G401.6 (cell line): ENCODE results near the gene STRIT1.

Source experiments
- FAIRE-seq: peaks from 2 replicates; lab custom pipeline; 2012; peaks lifted over from hg19 to GRCh38; lab: Jason Lieb, UNC

STRIT1 gene

GRCh38 chr3:155293516-155293915 is at the start of gene STRIT1:
Gene STRIT1, minus strand, starts transcription at chr3:155293683.
- FAIRE-seq, result no peak

- FAIRE-seq, result no peak
Measured at GRCh38 chr3:155342344-155342743, 48.9 kb upstream of the STRIT1 start.

DNA sequence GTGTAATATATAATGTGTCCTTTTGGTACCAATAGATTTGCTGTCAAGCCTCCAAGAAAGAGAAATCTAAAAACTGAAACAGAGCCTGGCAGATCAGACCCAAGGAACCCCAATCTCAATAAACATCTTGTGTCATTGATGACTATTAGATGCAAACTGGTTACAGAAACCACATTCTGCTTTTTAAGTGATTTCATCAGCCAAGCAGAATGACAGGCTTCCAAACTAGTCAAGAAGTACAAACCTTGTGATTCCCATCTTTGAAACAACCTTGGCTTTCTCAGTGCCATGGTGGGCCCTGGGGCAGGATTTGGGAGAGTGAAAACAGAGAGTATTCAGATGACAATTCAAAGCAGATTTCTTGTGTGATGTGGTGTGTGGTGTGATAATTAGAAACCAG is 45.6 kb upstream of the STRIT1 start:
- no peak for FAIRE-seq

- FAIRE-seq, result no peak
Measured at GRCh38 chr3:155335724-155336354, 42.4 kb upstream of the STRIT1 start.

DNA sequence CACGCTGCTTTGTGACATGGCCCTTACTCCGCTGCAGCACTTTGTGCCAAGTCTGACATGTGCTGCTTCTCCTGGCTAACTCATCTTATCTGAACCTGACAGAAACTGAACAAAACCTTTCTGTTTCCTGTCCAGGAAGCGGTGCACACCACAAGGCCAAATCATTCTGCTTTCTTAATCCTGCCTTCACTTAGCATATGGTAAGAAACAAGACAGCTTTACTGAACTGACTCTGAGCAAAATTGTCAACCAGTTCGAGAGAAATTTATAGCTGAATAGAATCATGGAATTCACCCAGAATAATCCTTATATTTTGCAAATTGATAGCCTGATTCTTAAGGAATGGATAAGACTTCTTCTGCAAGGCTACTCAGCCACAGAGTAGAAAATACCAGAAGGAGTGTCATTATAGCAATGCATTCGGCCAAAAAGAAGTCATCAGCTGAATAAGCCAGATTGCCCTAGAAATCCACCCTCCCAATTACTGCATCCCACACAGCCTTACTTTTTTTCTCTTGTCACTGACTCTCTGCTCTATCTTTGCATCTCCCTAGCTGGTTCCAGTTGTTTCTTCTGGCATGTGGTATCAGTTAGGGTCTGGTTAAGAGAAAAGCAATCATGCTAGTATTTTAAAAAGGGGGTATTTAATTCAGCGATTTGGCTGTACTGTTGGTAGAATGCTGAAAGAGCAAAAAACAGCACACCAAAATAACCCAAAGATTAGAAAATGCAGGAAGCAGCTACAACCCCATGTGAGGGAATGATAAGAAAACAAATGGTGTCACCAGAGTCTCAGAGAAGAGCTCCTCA is 41.6 kb upstream of the STRIT1 start:
- FAIRE-seq, result no peak

GRCh38 chr3:155334215-155334913 is 40.9 kb upstream of the STRIT1 start:
- no peak for FAIRE-seq

- FAIRE-seq, result no peak
Measured at GRCh38 chr3:155332716-155333115, 39.2 kb upstream of the STRIT1 start.

DNA sequence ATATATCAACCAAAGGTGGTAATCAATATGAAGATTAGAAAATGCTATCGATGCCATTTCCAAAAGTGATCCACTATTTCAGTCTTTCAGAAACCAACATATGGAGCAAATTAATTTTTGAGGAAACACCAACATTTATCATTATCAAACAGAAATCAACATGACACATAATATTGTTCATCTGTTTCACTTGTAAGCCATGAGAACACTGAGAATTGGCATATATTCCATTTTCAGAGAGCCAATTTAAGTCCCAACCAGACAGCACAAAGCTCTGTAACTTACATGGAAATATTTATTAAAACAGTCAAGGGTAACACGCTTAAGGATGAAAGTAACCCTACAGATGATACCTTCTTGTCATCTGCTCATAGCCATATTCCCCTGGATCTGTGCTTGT is 37.6 kb upstream of the STRIT1 start:
- FAIRE-seq, result no peak

DNA sequence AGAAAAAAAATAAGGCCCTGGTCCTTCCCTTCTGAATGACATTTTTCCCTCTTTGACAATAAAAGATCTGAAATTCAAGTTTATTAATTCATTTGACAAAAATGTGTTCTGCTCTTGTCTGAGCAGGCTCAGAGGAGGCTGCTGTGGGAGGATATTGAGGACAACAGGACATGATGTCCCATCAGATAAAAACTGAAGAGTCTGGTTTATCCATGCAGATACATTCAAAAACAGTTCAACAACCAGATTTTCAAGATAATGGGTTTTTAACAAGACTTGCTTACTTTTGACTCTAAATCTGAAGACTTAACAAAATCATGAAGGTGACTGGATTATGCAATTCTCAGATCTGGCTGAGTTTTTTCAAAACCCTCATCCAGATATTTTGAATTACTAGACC is 36.9 kb upstream of the STRIT1 start:
- no peak for FAIRE-seq

GRCh38 chr3:155329513-155330048 is 36.1 kb upstream of the STRIT1 start:
- no peak for FAIRE-seq

DNA sequence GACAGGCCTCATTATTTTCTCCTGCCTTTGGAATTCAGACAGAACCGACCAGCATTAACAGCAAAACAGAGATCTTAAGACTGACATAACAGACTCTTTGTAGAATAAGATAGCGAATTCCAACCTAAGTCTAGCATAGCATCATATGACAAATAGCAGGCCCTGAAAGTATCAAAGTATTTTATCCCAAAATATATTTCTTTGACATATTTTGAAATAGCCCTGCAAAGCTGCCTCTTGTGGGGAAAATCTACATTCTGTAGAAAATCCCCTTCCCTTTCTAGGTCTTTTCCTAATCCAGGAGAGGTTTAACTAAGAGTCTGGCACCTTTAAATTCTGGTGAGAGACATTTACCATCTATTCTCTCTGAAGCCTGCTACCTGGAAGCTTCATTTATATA is 34.4 kb upstream of the STRIT1 start:
- FAIRE-seq, result no peak

DNA sequence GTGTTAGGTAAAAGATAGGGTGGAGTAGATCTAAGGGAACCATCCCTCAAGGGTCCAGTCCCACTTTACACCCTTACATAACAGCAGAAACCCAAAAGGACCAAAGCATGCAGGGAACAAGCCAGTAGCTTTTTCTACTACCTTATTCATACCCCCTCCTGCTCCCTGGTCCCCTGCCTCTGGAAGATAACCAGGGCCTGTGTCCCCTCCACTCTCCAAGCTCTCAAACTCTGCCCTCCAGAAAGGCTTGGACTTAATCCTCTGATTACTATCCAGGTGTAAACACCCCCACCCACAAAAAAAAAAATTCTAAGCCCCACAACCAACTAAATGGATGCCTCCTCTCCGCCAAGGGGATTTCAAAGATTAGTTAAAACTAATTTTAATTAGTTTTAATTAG is 33.9 kb upstream of the STRIT1 start:
- FAIRE-seq, result no peak

DNA sequence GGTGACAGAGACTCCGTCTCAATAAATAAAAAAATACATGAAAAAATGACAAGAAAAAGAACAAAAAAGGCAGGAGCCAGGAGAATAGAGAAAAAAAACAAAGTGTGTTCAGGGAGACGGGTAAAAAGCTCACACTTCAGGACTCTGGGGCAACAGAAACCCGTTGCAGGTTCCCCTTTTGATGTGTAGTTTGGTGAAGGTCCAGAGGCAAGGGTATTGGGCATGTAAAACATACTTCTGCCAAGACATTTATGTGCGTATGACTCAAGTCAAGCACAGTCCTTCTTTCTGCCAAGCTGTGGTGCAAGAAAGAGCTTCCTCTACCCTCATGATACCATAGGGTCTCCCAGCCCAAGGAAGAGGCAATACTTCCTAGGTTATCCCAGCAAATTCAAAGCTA is 33.4 kb upstream of the STRIT1 start:
- no peak for FAIRE-seq

GRCh38 chr3:155326244-155326643 is 32.8 kb upstream of the STRIT1 start:
- no peak for FAIRE-seq

DNA sequence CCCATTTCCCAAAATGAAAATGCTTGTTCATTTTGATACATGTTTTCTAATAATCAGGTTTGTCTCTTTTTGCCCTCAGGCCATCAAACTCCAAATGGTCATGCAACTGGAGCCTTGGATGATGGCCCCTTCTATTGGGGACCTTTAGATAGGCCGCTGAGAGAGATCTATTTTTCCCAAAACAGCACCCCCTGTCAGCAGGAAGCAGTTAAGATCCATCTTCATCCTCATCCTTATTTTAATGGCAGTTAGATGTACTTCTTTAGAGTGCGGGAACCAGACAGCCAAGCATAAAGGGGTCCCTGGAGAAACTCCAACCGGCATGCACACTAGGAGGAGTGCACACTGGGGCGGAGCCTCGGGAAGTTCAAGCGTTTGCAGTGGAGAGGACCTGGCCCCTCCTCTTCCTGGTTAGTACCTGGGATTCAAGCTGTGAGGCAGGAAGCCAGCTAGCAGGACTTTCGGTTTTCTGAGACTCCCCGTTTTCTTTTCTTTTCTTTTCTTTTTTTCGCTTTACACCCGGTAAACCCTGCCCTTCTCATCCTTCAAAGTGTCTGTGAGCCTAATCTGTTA is 31.9 kb upstream of the STRIT1 start:
- no peak for FAIRE-seq

DNA sequence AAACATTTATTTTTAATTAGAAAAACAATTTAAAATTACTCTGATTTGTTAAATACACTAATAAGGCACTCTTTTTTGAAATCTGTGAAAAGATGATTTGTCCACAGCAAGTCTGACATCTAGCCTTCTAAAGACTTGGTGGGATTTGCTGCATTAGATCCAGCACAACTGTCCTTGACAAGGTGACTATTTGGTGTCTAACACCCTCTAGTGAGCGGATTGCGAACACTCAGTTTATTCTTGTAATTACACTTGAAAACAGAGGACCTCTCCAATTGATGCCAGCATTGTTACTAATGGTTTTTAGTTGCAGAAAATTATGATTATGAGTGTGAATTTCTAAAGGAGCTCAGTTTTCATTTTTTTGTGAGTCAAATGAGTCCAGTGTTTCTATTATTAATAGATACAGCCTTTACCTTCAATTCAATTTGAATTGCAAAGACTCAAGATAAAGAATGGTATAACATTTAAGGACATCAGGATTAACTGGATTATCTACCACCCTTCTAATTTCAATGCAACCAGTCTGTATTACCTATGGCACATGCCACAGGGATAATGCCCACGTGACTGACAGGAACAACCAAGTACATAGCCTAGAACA is 29.7 kb upstream of the STRIT1 start:
- FAIRE-seq, result peak; percentile 99

- FAIRE-seq, result no peak
Measured at GRCh38 chr3:155321418-155321817, 27.9 kb upstream of the STRIT1 start.

DNA sequence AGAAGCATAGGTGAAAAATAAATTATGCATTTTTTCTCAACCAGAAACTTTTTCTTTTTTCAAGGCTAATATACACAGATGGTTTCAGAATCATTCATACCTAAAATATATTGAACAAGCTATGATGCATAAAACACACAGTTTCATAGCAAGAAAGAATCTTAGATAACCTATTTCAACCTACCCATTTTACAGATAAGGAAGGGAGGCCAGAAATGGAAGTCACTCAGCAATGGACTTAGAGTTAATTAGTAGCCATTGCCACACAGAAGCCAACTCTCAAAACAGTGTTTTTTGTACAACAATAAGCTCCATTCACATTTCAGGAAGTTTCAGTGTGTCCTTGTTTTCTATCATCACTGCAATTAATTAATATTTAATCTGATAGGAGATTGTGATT is 27.5 kb upstream of the STRIT1 start:
- no peak for FAIRE-seq

GRCh38 chr3:155318740-155319139 is 25.3 kb upstream of the STRIT1 start:
- no peak for FAIRE-seq

DNA sequence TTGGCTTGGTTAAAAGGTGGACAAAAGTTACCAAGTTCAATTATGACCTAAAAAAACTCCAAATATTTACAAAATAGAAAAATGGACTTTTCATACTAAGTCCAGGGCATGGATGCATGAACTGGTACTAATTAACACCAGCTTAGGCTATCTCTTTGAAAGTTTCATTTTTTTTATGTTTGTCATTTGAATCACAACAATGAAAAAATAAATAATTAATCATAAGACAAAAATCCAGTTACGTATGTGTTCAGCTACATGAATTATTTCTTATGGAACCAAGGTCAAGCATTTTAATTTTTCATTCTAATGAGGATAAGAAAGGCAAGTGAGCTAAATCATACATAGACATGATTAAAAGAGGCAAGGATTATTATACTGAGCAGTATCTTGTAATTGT is 23.7 kb upstream of the STRIT1 start:
- FAIRE-seq, result no peak

GRCh38 chr3:155316426-155316825 is 22.9 kb upstream of the STRIT1 start:
- no peak for FAIRE-seq

GRCh38 chr3:155313916-155314315 is 20.4 kb upstream of the STRIT1 start:
- no peak for FAIRE-seq
